Stomach (tissue), 4 donors: Measurements from ENCODE around the gene CYTH3.

Experiments
- EP300 ChIP-seq: sonication (generic); formaldehyde crosslinking; IDR thresholded peaks from one replicate; pipeline ENCODE4 v1.6.1; 2017; ENCODE audit warnings: antibody characterized with exemption
- POLR2A ChIP-seq, 4 donors: fragments of 450-650 bp; IDR thresholded peaks; one replicate each; pipeline ENCODE4 v1.6.1; 2016; ENCODE audit warnings: antibody characterized with exemption in 4 of 4, control low read depth in 2 of 4, mild to moderate bottlenecking in 1 of 4, moderate library complexity in 1 of 4
- POLR2AphosphoS5 ChIP-seq, 3 donors: sonication (generic); formaldehyde crosslinking; IDR thresholded peaks; one replicate each; pipeline ENCODE4 v1.6.1; 2016; ENCODE audit warnings: antibody characterized with exemption in 3 of 3
- TF ChIP-seq, protein P1 (sequence below), 7 experiments: fragments of 450-650 bp in 4 of 7; fragments of 200-600 bp in 3 of 7; sonication (generic) in 3 of 7; IDR thresholded peaks; one replicate each; pipeline ENCODE4 v1.5.1; 2016 to 2019; ENCODE audit warnings: antibody characterized with exemption in 7 of 7, control low read depth in 2 of 7, mild to moderate bottlenecking in 1 of 7

DNA sequence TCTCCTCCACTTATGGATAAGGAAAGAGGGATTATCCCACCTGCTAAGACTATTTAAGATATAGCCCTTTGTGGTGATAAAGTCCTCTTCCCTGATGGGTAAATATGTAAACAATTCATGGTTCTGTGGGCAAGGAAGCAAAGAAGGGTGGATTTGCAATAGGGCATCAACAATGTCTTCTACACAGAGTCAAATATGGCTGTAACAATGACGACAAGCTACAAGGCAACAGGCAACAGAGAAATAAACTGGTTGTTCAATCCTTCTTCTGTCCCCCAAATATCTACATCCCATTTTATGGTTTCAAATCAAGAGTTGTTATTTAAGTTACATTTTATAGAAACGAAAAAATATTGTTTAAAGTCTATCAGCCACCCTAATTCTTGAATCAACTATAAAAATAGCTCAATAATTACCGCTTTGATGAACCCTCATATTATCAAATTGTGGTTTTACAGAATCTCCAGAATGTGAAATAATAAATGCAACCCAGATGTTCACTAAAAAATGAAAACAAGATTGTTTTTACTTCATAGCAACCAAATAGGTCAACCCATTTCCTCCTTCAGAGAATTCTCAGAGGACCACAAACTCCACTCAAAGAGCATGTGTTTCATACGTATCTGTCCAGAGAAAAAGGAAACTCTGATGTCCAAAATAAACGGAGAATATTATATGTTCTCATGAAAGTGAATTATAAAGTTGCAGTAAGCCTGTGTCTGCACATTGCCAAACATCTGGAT lies 13.8 kb downstream of the CYTH3 start:
- TF ChIP-seq, protein P1, sequence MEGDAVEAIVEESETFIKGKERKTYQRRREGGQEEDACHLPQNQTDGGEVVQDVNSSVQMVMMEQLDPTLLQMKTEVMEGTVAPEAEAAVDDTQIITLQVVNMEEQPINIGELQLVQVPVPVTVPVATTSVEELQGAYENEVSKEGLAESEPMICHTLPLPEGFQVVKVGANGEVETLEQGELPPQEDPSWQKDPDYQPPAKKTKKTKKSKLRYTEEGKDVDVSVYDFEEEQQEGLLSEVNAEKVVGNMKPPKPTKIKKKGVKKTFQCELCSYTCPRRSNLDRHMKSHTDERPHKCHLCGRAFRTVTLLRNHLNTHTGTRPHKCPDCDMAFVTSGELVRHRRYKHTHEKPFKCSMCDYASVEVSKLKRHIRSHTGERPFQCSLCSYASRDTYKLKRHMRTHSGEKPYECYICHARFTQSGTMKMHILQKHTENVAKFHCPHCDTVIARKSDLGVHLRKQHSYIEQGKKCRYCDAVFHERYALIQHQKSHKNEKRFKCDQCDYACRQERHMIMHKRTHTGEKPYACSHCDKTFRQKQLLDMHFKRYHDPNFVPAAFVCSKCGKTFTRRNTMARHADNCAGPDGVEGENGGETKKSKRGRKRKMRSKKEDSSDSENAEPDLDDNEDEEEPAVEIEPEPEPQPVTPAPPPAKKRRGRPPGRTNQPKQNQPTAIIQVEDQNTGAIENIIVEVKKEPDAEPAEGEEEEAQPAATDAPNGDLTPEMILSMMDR (IDR thresholded peaks at IDR 0.05): no peak
- TF ChIP-seq POLR2AphosphoS5 (IDR thresholded peaks at IDR 0.05) (no peak), POLR2A (IDR thresholded peaks at IDR 0.05) (no peak), EP300 (no peak)
